HTERT RPE-1 (cell line): ENCODE results near the gene GRAMD2A.

Experiments
- in situ Hi-C: fragments of 300-500 bp; cut with MboI; formaldehyde crosslinking; loops from 4 replicates; pipeline ENCODE4 v1.14.3; 2020; ENCODE audit warnings: low sequenced_read_pairs

The GRAMD2A gene

DNA sequence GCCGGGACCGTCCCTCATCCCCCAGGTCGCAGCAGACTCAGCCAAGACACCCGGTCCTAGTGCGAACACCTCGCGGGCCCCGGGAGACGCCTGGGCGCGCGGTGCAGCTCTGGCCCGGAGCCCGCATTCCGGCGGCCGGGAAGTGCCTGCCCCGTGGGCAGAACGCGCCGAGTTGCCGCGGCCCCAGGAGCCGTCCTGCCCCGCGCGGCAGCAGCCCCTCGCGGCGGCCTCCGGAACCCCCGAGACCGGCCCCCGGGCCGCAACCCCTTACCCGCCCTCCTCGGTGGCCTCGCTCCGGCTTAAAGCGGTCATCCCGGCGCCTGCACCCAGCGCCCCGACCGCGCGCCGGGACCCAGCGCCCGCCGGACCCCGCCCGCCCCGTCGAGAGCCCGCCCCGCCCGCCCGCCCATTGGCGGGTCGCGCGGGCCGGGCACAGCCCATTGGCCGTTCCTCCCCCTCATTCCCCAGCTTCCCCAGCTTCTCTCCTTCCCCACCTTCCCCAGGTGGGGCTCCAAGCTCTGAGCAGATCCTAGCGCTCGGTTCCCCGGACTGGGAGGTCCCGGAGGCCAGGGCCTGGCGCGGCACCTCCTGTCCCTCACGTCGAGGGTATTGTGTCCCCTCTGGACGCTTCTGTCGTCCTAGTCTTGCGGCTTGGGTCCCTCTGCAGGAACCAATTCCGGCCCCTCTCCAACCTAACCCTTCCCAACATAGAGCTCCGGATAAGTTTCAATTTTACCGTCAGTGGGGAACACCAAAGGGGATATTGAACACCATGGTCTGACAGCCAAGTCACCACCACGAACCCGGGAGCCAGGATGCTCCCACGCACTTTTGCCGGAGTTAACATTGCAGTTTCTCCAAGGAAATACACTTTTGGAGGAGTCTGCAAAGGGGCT lies at the start of gene GRAMD2A:
GRAMD2A (minus strand) TSS at position 328 of the 896 bp plus-strand sequence.
- in situ Hi-C loops = no loop called here

DNA sequence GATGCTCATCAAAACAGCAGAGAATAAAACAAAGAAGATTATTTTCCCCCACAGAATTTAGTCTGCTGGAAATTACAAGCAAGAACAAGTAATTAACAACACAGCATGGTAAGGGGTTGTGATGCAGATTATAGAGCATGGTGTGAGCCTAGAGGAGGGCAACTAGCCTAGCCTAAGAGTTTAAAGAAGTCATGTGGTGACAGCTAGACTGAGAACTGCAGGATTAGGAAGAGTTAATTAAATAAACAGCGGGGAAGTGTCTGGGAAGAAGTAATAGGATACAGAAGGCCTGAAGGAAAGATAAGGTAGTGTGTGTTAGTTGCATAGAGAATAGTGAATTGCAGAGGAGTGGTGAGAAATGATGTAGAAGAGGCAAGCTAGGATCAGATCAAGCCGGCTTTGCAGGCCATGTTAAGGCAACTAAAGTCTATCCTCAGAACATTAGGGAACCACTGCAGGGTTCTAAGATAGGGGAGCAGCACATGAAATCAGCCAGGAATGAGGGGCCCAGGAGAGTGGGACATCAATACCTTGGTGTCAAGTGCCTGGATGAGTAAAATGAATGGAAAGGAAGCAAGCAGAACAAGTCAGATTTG lies 45.3 kb upstream of the GRAMD2A start:
- in situ Hi-C loops = no loop called here

DNA sequence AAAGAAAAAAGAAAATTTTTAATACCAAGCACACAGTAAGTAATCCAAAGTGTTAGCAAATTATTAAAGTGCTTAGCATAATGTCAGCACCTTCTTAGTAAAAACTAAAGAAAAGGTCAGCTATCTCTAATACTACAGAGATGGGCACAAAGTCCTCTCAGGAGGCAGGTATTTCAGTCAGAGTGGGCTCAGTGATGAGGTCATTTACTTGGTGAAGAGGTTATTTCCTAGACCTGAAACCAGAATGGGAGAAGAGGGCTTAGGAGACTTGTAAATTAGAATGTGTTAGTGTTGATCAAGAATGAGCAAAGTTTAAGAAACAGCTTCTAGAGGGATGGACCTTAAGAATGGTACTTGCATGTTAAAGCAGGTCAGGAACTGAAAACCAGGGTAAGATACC lies 42.1 kb upstream of the GRAMD2A start:
- in situ Hi-C loops = no loop called here

DNA sequence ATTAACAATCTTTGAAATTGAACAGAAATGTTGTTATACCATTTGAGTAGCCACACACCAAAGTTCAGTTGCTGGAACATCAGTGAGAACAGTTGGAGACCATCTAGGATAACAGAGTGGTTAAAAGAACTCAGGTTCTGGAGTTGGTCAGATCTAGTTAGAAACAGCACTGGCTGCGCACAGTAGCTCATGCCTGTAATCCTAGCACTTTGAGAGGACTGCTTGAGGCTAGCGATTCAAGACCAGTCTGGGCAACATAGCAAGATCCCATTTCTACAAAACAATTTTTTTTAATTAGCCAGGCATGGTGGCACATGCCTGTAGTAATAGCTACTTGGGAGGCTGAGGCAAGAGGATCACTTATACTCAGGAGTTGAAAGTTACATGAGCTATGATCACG lies 41.0 kb upstream of the GRAMD2A start:
- in situ Hi-C loops = no loop called here

DNA sequence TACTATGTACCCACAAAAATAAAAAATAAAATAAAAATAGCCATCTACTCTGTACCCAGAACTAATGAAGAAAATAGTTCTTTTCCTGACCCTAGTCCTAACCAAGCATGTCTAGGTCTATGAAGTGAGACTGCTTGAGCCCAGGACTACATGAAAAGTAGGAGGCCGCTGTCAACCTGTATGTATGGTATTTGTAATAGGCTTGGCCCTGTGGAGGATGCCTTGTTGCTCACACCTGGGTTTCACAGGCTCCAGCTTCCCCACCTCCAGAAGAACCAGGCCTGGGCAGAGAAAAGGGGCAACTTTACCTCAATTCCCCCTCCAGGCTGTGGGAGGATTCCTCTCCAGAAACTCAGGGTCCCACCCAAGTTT lies 40.3 kb upstream of the GRAMD2A start:
- in situ Hi-C loops = no loop called here

DNA sequence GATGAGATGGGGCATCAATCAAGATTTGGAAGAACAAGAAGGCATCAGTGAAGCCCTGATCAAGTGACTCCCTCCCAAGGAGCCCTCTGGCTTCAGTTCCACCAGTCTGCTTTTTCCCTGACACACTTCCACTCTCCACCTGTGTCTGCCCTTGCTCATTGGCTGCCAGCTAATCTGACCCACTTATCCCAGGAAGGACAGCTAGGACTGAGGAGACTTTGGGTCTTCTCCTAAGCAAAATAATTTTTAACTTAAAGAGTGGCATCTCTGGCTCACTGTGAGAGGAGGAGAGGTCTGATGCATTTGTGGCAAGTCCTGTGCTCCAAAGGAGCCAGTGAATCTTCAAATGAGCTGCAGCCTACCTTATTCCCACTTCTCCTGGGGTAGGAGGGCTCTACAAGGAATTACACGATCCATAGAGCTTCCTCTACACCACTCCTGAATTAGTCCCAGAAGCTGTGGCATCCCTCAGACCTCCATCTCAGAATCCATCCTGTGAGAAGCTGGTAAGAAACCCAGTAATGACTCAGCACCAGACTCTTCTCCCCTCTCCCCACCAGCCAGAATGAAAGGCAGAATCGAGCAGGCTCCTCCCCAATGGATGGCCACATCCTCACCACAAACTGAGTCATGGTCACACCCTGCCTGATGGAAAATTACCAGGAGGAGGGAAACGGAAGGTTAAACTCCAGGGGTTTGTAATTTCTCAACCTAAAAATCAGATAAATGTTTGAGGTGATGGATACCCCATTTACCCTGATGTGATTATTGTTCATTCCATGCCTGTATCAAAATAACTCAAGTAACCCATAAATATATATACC lies 39.7 kb upstream of the GRAMD2A start:
- in situ Hi-C loops = no loop called here

DNA sequence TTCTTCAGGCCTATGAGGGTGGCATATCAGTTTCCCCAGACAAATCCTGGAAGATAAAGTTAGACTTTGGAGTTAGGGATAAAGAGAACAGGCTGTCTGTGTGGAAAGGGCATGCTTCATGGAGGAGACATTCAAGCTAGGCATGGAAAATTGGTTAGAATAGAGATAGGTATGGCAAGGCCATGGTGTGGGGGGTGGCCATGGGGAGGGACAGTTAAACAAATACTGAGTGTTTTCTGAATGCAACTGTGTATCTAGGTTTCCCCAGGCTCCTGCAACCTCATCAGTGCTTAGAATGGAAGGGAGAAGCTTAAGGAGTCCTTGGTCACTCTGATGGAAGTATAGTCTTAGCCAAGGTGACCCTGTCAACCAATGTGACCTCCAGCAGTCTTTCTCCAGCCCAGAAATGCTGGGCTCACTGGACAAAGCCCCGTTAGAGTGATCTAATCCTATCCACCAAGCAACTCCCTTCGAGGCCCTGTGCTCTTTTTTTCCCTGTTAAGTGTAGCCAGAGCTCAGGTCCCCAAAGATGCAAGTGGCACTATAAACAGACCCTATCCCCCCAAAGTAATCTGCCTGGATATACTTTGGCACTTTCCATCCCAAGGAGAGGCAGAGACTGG lies 38.9 kb upstream of the GRAMD2A start:
- in situ Hi-C loops = no loop called here

DNA sequence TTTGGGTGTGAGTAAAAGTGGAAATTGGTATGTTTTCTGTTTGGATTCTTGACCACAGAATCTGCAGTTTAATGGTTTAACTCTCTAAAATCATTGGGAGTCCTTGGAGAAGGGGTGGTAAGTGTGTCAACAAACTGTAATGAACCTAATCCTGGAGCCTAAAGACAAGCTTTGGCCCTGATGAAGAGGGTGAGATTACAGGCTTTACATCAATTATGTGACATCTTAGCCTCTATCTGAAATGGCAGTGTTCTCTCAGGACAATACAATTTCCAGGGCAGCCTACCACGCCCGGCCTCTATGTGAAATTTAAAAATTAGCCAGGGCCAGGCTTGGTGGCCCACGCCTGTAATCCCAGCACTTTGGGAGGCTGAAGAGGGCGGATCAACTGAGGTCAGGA lies 37.7 kb upstream of the GRAMD2A start:
- in situ Hi-C loops = no loop called here

DNA sequence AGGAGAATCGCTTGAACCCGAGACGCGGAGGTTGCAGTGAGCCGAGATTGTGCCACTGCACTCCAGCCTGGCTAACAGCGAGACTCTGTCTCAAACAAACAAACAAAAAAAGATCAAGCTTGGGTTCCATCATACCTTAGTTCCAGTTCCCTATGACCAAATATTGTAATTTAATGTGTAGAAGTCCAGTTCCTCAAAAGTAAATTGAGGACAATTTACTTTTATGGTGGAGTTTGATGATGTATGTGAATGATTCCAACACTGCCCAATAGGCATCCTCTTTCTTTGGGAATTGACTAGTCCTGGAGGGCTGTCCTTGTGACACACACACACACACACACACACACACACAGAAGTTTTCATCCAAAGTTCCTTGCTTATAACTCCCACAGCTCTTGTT lies 36.2 kb upstream of the GRAMD2A start:
- in situ Hi-C loops = no loop called here

DNA sequence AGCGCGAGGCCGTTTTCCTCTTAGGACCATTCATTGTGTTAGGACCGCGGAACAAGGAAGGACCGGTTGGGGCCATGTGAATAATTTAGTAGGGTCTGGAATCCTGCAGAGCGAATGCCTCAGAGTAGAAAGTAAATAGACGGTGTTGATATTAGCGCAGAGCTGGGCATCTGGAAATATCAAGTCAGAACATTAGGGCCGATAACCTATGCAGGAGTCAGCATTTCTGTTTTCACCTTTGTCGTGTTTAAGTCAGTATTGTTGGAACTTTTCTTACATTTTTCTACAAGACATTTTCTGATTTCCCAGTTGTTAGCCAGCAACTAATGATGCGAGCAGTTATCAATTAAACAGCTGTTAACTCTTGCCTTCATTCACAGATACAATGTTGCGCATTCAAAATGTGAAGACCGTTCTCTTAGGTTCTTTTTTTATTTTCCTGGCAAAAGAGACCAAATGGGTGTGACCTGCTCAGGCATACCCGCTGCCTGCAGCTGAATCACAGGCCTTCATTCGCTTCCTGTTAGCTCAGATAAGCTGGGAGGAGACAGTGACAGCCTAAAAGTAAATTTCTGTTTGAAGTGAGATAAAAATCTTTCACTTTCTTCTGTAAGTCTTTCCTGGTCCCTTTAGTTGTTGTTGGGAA lies 34.4 kb upstream of the GRAMD2A start:
- in situ Hi-C loops = no loop called here

DNA sequence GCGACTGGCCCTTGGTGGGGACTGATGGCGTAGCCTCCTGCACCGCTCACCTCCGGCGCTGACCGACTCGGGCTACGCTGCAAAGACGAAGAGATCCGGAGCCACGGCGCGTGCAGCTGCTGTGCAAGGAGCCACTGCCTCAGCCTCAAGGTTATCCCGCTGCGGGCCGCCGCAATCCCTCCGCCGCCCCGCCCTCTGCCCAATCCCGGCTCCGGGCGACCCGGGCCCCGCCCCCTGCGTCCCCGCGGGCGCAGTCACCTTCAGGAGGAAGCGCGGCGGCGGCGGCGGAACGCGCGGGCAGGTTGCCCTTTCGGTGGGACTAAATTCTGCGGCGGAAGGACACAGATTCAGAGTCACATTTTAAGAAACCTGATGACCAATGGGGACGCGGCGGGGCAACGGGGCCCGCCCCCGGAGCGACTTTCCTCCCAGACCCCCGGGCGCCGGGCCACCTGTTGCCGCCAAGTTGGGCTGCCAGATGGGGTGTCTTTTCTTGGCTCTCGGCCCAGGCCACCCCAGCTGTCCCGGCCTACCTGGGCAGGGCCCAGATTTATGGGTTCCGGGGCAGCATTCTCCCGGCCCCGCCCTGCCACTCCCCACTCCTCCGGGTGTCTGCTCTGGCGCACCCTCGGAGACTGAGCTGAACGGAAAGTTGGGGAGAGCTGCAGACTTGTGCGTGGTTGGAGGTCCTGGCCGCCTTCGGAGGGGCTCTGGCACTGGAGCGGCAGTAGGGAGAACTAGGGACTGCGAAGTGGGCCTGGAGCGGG lies 33.7 kb upstream of the GRAMD2A start, which contains the start of gene PKM:
PKM (minus strand) TSS at position 125 of the 767 bp plus-strand sequence. CDS start 12,093 bp downstream, outside the sequence.
- in situ Hi-C loops = no loop called here

DNA sequence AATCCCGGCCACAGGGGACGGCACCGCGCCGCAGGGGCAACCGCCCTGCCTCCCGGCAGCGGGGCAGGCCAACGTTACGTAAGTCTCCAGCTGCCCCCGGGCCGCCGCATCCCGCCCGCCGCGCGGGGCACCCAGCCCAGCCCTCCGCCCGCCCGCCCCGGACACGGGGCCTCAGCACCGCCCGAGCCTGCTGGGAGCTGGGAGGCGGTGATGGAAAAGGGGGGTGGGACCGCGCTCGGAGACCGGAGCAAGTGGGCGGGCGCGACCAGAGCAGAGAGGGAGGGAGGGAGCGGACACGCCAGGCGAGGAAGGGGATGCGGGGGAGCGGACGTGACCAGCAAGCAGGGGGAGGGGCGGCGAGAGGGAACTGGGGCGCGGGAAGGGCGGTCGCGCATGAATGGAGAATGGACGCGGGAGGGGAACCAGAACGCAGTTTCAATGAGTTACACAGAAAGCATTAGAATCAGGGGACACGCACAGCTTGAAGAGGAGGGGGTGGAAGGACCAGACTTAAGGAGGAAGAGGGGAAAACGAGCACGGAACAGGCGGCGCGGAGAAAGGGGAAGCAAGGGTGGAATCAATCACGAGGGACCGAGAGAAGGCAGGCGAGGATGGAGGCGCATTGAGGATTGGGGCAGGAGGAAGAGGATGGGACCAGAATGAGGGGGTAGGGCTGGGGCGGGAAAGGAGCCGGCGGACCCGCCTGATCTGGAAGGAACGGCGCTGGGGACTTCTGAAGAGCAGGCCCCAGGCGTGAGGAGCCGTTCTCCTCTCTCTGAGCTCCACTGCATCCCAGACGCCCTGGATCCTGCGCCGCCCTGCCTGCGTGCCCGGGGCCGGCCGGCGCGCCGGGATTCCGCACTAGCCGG lies 32.8 kb upstream of the GRAMD2A start:
- in situ Hi-C loops = no loop called here

DNA sequence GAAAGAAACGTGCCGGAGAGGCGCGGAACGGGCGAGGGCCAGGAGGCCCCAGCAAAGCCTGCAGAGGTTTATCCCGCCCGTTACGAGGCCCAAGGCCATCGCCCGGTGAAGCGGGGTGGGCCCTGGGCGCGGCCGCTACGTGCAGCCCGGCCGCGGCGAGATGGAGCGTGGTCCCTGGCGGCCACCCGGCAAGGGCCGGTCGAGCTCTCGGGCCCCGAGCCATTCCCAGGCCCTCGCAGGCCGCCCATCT lies 32.3 kb upstream of the GRAMD2A start:
- in situ Hi-C loops = no loop called here

DNA sequence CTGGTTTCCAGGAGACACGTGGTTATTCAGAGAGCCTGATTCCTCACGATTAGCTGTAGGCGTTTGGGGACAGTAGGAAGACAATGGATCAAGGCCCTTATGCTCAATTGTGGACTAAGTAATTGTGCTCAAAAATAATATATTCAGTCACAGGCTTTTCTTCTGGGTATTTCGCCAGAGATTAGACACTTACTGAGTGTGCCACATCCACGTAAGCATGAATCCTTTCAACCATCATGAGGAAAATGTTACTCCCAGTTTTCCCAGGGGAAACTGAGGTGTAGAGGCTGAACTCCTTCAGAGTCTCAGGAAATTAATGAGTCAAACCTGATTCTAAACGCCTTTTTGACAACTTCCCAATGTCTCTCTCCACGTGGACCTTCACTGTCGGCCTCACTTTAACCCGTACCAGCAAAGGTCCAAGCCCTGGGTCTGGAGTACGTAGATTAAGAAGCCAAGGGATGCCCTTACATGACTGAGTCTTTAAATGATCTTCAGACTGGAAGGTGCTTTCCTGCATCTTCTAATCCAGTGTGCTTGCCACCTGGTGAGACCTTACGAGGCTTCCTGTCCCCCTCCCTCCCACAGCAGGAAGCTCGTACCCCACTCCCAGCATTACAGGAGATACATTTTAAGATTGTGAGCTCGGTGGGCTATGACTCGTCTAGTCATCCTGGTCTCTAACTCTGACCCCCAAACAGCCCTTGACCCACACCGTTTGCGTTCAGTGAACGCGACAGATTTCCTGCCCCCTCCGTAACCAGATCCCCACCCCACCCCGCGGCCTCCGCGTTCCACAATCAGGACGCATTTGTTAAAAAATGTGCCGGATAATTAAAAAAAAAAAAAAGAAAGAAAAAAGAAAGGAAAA lies 31.7 kb upstream of the GRAMD2A start:
- in situ Hi-C loops = no loop called here

DNA sequence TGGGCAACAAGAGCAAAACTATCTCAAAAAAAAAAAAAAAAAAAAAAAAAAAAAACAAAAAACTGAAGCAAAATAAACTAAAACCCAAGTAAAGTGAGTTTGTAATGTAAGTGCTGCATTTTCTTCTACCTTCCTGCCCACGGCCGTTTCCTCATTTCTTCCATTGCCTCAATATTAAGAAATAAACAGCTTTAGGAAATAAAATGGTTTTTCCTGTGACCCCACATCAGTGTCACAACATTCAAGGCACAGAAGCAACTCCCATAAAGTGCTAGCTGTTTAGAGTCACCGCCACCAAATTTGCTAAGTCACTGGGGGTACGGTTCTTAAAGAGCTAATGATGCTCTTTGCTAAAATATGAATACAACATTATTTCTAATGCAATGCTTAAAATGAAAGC lies 30.1 kb upstream of the GRAMD2A start:
- in situ Hi-C loops = no loop called here

DNA sequence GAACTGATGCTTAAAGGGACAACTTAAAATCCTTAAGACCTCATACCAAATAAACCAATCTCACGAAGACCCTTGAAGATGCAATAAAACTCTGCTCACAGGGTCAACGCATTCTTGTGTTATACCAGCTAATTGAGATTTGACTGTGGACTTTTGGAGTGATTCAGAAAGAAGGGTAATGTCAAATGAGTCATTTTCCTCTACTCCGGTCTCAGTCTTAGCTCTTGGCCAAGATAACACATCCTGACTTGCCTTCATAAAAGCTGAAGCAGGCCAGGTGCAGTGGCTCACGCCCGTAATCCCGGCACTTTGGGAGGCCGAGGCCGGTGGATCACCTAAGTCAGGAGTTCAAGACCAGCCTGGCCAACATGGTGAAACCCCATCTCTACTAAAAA lies 29.6 kb upstream of the GRAMD2A start:
- in situ Hi-C loops = no loop called here

DNA sequence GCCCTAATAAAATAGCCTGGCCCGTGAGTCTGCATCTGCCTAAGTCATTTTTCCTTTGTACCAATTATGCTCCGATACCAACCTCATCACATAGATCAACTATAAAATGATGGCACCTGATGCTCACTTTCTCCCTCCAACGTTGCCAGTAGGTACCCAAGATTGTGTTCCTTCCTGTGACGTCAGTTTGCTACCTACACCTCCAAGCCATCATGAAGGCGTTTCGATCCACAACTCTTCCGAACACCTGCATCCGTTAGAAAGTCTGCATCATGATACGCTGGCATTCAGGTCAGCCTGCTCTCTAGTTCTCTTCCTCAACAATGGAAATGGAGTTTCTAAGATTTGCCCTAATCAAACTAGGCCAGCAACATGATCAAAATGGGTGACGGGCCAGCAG lies 25.7 kb upstream of the GRAMD2A start:
- in situ Hi-C loops = no loop called here

DNA sequence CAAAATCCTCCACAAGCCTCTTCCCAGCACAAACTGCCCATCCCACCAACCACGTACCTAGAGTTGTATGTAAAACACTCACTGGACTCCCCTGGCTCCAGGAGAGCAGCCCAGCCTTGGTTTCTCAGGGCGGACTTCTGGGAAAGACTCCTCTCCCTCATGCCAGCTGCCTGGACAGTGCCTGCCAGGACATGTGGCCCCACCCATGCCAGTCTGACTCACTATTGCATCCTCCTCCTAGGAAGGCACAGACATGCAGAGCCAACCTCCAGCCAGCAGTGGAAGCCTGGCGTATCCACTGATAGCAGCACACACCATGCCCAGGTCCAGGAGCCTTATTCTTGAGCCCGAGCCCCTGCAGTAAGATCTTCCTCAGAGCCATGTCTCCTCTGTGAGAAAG lies 24.8 kb upstream of the GRAMD2A start:
- in situ Hi-C loops = no loop called here
